HK-2 (cell line): ENCODE measurements around the gene M1AP.
"Not testable (repeated sequence)": the region's sequence is repeated elsewhere in the genome, so short reads cannot be mapped to it uniquely, and the experiment has no call there.

ENCODE experiments used
- DNase-seq: peaks from one replicate; pipeline ENCODE4 v3.0.0-alpha.2; 2018; ENCODE audit not compliant: unreplicated experiment

The M1AP gene

GRCh38 chr2:74564222-74564621 lies 83.9 kb downstream of the M1AP start:
- DNase-seq: no peak

GRCh38 chr2:74562126-74562775 lies 85.9 kb downstream of the M1AP start:
- DNase-seq: no peak

GRCh38 chr2:74561022-74561421 lies 87.1 kb downstream of the M1AP start:
- not testable (repeated sequence) for DNase-seq

- DNase-seq: peak; percentile 61
Observed at GRCh38 chr2:74560591-74560990, 87.5 kb downstream of the M1AP start.

GRCh38 chr2:74559912-74560311 lies 88.2 kb downstream of the M1AP start:
- no peak for DNase-seq

- no peak for DNase-seq
Observed at GRCh38 chr2:74558284-74559230, 89.6 kb downstream of the M1AP start.

- no peak for DNase-seq
Observed at GRCh38 chr2:74556831-74557370, 91.2 kb downstream of the M1AP start.

- DNase-seq: no peak
Observed at GRCh38 chr2:74556159-74556558, 92.0 kb downstream of the M1AP start.

- DNase-seq: no peak
Observed at GRCh38 chr2:74555610-74556103, 92.5 kb downstream of the M1AP start.

GRCh38 chr2:74554820-74555531 lies 93.2 kb downstream of the M1AP start:
- DNase-seq: peak; percentile 51

- DNase-seq: peak; percentile 86
Observed at GRCh38 chr2:74553892-74554819, 94.0 kb downstream of the M1AP start, which contains the start of the genes DOK1 and LOXL3. Gene DOK1 (plus strand): TSS chr2:74554720. CDS start chr2:74554755, 35 bp downstream. Gene LOXL3 (minus strand): TSS chr2:74553942. CDS start chr2:74552634, 1,308 bp downstream.

GRCh38 chr2:74552914-74553811 lies 95.0 kb downstream of the M1AP start:
- DNase-seq: no peak

- DNase-seq: no peak
Observed at GRCh38 chr2:74551942-74552913, 95.9 kb downstream of the M1AP start.

GRCh38 chr2:74551530-74551929 lies 96.6 kb downstream of the M1AP start:
- no peak for DNase-seq

GRCh38 chr2:74550231-74550630 lies 97.9 kb downstream of the M1AP start:
- no peak for DNase-seq

GRCh38 chr2:74548900-74549826 lies 99.0 kb downstream of the M1AP start:
- DNase-seq: peak; percentile 71

- no peak for DNase-seq
Observed at GRCh38 chr2:74548285-74548899, 99.7 kb downstream of the M1AP start.
